IMR-90 (cell line): ENCODE data around the gene MFN2. TPM values are rescaled to one million over a fixed set of nuclear protein-coding genes. Genes with fewer than 3 reads are reported as not detected.

Source experiments
- ATAC-seq: fragments of 200-7000 bp; cut with Tn5 transposase; 2 replicates; pipeline ENCODE4 v1.9.1; 2020; ENCODE audit warnings: low read depth, mild to moderate bottlenecking, moderate library complexity
- BruUV-seq: library from RNA; stranded (reverse); fragments of 400-500 nt; replicated peaks from 2 replicates; lab custom pipeline; 2021; lab: Mats Ljungman, UMichigan
- CTCF ChIA-PET: fragments of 300-600 bp; formaldehyde crosslinking; extraction: SDS; loops from one replicate; lab custom pipeline; 2021; ENCODE audit warnings: antibody characterized with exemption; lab: Yijun Ruan, JAX
- POLR2A ChIA-PET: fragments of 300-600 bp; sonication (Branson Sonifier 250); formaldehyde crosslinking; loops from one replicate; lab custom pipeline; 2022; ENCODE audit warnings: antibody characterized with exemption; ENCODE audit not compliant: unreplicated experiment; lab: Charles Lee
- DNase-seq: peaks from one replicate; pipeline ENCODE4 v3.0.0; 2013
- H2AFZ ChIP-seq: replicated peaks from 2 replicates; pipeline ENCODE3; 2013; ENCODE audit warnings: low read length, mild to moderate bottlenecking; ENCODE audit not compliant: poor library complexity
- H2AK5ac ChIP-seq: 2 replicates; pipeline ENCODE4 v1.6.1; 2013; ENCODE audit warnings: low read depth, low read length, inconsistent platforms
- H2AK9ac ChIP-seq: replicated peaks from 2 replicates; pipeline ENCODE3; 2013; ENCODE audit warnings: mild to moderate bottlenecking, low read depth, low read length, moderate library complexity; ENCODE audit not compliant: poor library complexity
- H2BK120ac ChIP-seq: 2 replicates; pipeline ENCODE4 v1.6.1; 2013; ENCODE audit warnings: low read depth, low read length, inconsistent platforms
- H2BK15ac ChIP-seq: 3 replicates; pipeline ENCODE4 v1.6.1; 2013; ENCODE audit warnings: low read depth, low read length, inconsistent platforms
- H2BK20ac ChIP-seq: 2 replicates; pipeline ENCODE4 v1.6.1; 2013; ENCODE audit warnings: low read depth, mild to moderate bottlenecking, inconsistent platforms, low read length, moderate library complexity
- H2BK5ac ChIP-seq: 2 replicates; pipeline ENCODE4 v1.6.1; 2013; ENCODE audit warnings: mild to moderate bottlenecking, low read depth, low read length, inconsistent platforms; ENCODE audit not compliant: poor library complexity, severe bottlenecking
- H3K14ac ChIP-seq: replicated peaks from 2 replicates; pipeline ENCODE4 v1.6.1; 2013; ENCODE audit warnings: low read depth, low read length, inconsistent platforms
- H3K18ac ChIP-seq: 2 replicates; pipeline ENCODE4 v1.6.1; 2013; ENCODE audit warnings: low read depth, low read length, control low read depth
- H3K23ac ChIP-seq: 2 replicates; pipeline ENCODE4 v1.6.1; 2013; ENCODE audit warnings: low read depth, low read length, inconsistent platforms
- H3K27ac ChIP-seq: 2 replicates; pipeline ENCODE4 v1.5.1; 2013; ENCODE audit warnings: mild to moderate bottlenecking, control low read depth, low read length; ENCODE audit not compliant: insufficient read depth
- H3K27me3 ChIP-seq: 2 replicates; pipeline ENCODE4 v1.6.1; 2013; ENCODE audit warnings: low read length; ENCODE audit not compliant: control insufficient read depth, insufficient read depth
- H3K36me3 ChIP-seq: 2 replicates; pipeline ENCODE4 v1.6.1; 2013; ENCODE audit warnings: low read length, mixed read lengths; ENCODE audit not compliant: control insufficient read depth, insufficient read depth
- H3K4ac ChIP-seq: 2 replicates; pipeline ENCODE4 v1.6.1; 2013; ENCODE audit warnings: low read depth, low read length, inconsistent platforms
- H3K4me1 ChIP-seq: 2 replicates; pipeline ENCODE4 v1.6.1; 2013; ENCODE audit warnings: low read length, mixed read lengths; ENCODE audit not compliant: control insufficient read depth, insufficient read depth
- H3K4me2 ChIP-seq: 2 replicates; pipeline ENCODE4 v1.6.1; 2013; ENCODE audit warnings: low read depth, mild to moderate bottlenecking, control low read depth, low read length, moderate library complexity
- H3K4me3 ChIP-seq: 2 replicates; pipeline ENCODE4 v1.5.1; 2013; ENCODE audit warnings: low read depth, mild to moderate bottlenecking, control low read depth, low read length, moderate library complexity; ENCODE audit not compliant: insufficient read depth
- H3K56ac ChIP-seq: 2 replicates; pipeline ENCODE4 v1.6.1; 2013; ENCODE audit warnings: low read length, inconsistent platforms; ENCODE audit not compliant: insufficient read depth; ENCODE audit errors: extremely low read depth
- H3K79me1 ChIP-seq, 2 experiments: 2 replicates each; pipeline ENCODE4 v1.6.1; 2013; ENCODE audit warnings: low read length in 2 of 2, inconsistent platforms in 1 of 2, low read depth in 1 of 2
- H3K9ac ChIP-seq: 2 replicates; pipeline ENCODE4 v1.6.1; 2013; ENCODE audit warnings: low read depth, low read length, control low read depth
- H3K9me1 ChIP-seq: 2 replicates; pipeline ENCODE4 v1.6.1; 2013; ENCODE audit warnings: low read length, inconsistent platforms; ENCODE audit not compliant: insufficient read depth
- H3K9me3 ChIP-seq: 2 replicates; pipeline ENCODE4 v1.6.1; 2013; ENCODE audit warnings: low read length; ENCODE audit not compliant: control insufficient read depth, insufficient read depth
- H4K20me1 ChIP-seq: 2 replicates; pipeline ENCODE4 v1.6.1; 2013; ENCODE audit warnings: low read length, inconsistent platforms; ENCODE audit not compliant: insufficient read depth
- H4K5ac ChIP-seq: 2 replicates; pipeline ENCODE4 v1.6.1; 2013; ENCODE audit warnings: mild to moderate bottlenecking, low read depth, low read length, control low read depth
- H4K8ac ChIP-seq, 2 experiments: 2 replicates each; pipeline ENCODE4 v1.6.1; 2013; ENCODE audit warnings: low read depth in 2 of 2, low read length in 2 of 2, control low read depth in 1 of 2, inconsistent platforms in 1 of 2
- H4K91ac ChIP-seq: 2 replicates; pipeline ENCODE4 v1.6.1; 2013; ENCODE audit warnings: low read depth, low read length, inconsistent platforms; ENCODE audit not compliant: insufficient read depth
- CHD1 ChIP-seq: IDR thresholded peaks from 2 replicates; pipeline ENCODE4 v1.6.1; 2012; ENCODE audit warnings: low read depth, low read length, improper control_type of control experiment
- MAZ ChIP-seq: IDR thresholded peaks from 2 replicates; pipeline ENCODE4 v1.6.1; 2012; ENCODE audit warnings: low read depth, mild to moderate bottlenecking, low read length, improper control_type of control experiment, moderate library complexity, borderline replicate concordance
- RCOR1 ChIP-seq: IDR thresholded peaks from 2 replicates; pipeline ENCODE4 v1.6.1; 2012; ENCODE audit warnings: mild to moderate bottlenecking, low read length, improper control_type of control experiment; ENCODE audit not compliant: insufficient replicate concordance
- WGBS, 2 experiments: methylation state at CpG; one replicate each; pipeline versions ENCODE4 v1.1.5 to v1.1.7; 2013; ENCODE audit warnings: missing lambda C conversion rate in 2 of 2; ENCODE audit not compliant: insufficient read length in 1 of 2; ENCODE audit errors: extremely low coverage in 2 of 2; 5-methylcytosine and 5-hydroxymethylcytosine counted together
- dilution Hi-C: fragments of 300-500 bp; cut with HindIII; formaldehyde crosslinking; loops from one replicate; pipeline ENCODE4 v1.14.3; 2018; ENCODE audit warnings: low sequenced_read_pairs; ENCODE audit not compliant: unreplicated experiment
- in situ Hi-C: fragments of 300-500 bp; cut with MboI; formaldehyde crosslinking; loops from 3 replicates; pipeline ENCODE4 v1.14.3; 2019; ENCODE audit warnings: low sequenced_read_pairs, inconsistent platforms, mixed read lengths
- intact Hi-C: fragments of 100-400 bp; cut with micrococcal nuclease; formaldehyde crosslinking; loops from 2 replicates; pipeline ENCODE4 v1.10.0; 2022
- polyA plus RNA-seq, 3 experiments: library from polyadenylated mRNA; depleted of rRNA; stranded (reverse); fragments of >200 nt; gene quantifications; 2 replicates each; pipeline ENCODE4 v1.2.3, GENCODE V29; 2012; ENCODE audit warnings: low replicate concordance in 1 of 3
- total RNA-seq: library from RNA; depleted of rRNA; stranded (reverse); fragments of >200 nt; gene quantifications from 2 replicates; pipeline ENCODE4 v1.2.3, GENCODE V29; 2012
- TF ChIP-seq, protein P1 (sequence below): conservative IDR thresholded peaks from 2 replicates; pipeline ENCODE4 v1.5.1; 2012; ENCODE audit warnings: mild to moderate bottlenecking, low read depth, low read length, improper control_type of control experiment

The MFN2 gene
- total and polyA plus RNA-seq, 2 of the 4 experiments (the other 2 are of a cell fraction) = 52.8 to 84.2 TPM

- ChIA-PET POLR2A (no interaction called here), CTCF (no interaction called here)
- Histone ChIP-seq H4K8ac (no peak overlapping the region), H3K27me3 (peaks cover 24% of the 10 kb centered on the region), H3K79me1 (no peaks in the 10 kb centered on the region), H3K14ac (no peak overlapping the region), H3K27ac (no peak overlapping the region), H3K36me3 (no peaks in the 10 kb centered on the region), H3K23ac (no peak overlapping the region), H4K20me1 (no peaks in the 10 kb centered on the region), H2BK120ac (no peak overlapping the region), H2AFZ (peak overlapping the region; percentile 48), H3K4me2 (no peak overlapping the region), H3K4me1 (peaks cover under 1% of the 10 kb centered on the region; the same call in 1 of the 2 replicates), H3K4ac (no peak overlapping the region), H3K9me3 (no peaks in the 10 kb centered on the region), H2AK9ac (peak overlapping the region; percentile 42), H3K4me3 (no peak overlapping the region), H4K91ac (no peak overlapping the region), H2AK5ac (no peak overlapping the region), H2BK20ac (no peak overlapping the region), H3K18ac (no peak overlapping the region), H3K9me1 (peaks cover 5% of the 10 kb centered on the region; the same call in 1 of the 2 replicates), H4K5ac (no peak overlapping the region), H3K56ac (no peak overlapping the region), H2BK15ac (no peak overlapping the region), H2BK5ac (no peak overlapping the region), H3K9ac (no peak overlapping the region)
- TF ChIP-seq CHD1 = no peak
- no peak for TF ChIP-seq RCOR1
- no peak for TF ChIP-seq MAZ
- TF ChIP-seq, protein P1, sequence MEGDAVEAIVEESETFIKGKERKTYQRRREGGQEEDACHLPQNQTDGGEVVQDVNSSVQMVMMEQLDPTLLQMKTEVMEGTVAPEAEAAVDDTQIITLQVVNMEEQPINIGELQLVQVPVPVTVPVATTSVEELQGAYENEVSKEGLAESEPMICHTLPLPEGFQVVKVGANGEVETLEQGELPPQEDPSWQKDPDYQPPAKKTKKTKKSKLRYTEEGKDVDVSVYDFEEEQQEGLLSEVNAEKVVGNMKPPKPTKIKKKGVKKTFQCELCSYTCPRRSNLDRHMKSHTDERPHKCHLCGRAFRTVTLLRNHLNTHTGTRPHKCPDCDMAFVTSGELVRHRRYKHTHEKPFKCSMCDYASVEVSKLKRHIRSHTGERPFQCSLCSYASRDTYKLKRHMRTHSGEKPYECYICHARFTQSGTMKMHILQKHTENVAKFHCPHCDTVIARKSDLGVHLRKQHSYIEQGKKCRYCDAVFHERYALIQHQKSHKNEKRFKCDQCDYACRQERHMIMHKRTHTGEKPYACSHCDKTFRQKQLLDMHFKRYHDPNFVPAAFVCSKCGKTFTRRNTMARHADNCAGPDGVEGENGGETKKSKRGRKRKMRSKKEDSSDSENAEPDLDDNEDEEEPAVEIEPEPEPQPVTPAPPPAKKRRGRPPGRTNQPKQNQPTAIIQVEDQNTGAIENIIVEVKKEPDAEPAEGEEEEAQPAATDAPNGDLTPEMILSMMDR = no peak
- WGBS, 2 experiments = 80% methylated on average over 5 of the region's 6 CpGs; no CpG with 5 or more reads in 1 of the 2 experiments
- ATAC-seq (no peak), DNase-seq (no peak)
- no TSS peak for BruUV-seq
- dilution Hi-C loops = no loop called here
- intact Hi-C loops = no loop called here
- in situ Hi-C loops = no loop called here
Observed at GRCh38 chr1:12046749-12047119, 66.5 kb downstream of the MFN2 start.
